Right lobe of liver (tissue), 4 donors: Measurements from ENCODE around the gene CILP2.

ENCODE experiments used
- POLR2A ChIP-seq: fragments of 450-650 bp; IDR thresholded peaks from one replicate; pipeline ENCODE4 v1.6.1; 2017; ENCODE audit warnings: antibody characterized with exemption, mild to moderate bottlenecking
- TF ChIP-seq, protein P1 (sequence below), 4 donors: fragments of 200-600 bp in 3 of 4; fragments of 450-650 bp in 1 of 4; IDR thresholded peaks; one replicate each; pipeline versions ENCODE4 v1.5.1 to v1.8.0; 2016 to 2022; ENCODE audit warnings: antibody characterized with exemption in 4 of 4, mild to moderate bottlenecking in 2 of 4
- donor health status: DM: no; HTN: no; CAD: no.
- donor health status: DM: no; HTN: no; CAD: no.
- donor health status: DM: no; HTN: yes; CAD: no.

GRCh38 chr19:19540064-19540714, 2.1 kb downstream of the CILP2 start:
- TF ChIP-seq, protein P1, sequence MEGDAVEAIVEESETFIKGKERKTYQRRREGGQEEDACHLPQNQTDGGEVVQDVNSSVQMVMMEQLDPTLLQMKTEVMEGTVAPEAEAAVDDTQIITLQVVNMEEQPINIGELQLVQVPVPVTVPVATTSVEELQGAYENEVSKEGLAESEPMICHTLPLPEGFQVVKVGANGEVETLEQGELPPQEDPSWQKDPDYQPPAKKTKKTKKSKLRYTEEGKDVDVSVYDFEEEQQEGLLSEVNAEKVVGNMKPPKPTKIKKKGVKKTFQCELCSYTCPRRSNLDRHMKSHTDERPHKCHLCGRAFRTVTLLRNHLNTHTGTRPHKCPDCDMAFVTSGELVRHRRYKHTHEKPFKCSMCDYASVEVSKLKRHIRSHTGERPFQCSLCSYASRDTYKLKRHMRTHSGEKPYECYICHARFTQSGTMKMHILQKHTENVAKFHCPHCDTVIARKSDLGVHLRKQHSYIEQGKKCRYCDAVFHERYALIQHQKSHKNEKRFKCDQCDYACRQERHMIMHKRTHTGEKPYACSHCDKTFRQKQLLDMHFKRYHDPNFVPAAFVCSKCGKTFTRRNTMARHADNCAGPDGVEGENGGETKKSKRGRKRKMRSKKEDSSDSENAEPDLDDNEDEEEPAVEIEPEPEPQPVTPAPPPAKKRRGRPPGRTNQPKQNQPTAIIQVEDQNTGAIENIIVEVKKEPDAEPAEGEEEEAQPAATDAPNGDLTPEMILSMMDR (IDR thresholded peaks at IDR 0.05): no peak
- no peak for TF ChIP-seq POLR2A
